GM23338 (cell line): ENCODE results near the gene AGBL4. TPM values are rescaled to one million over a fixed set of nuclear protein-coding genes. Genes with fewer than 3 reads are reported as not detected.

Source experiments
- ATAC-seq: fragments of 200-7000 bp; cut with Tn5 transposase; 3 replicates; pipeline ENCODE4 v1.9.1; 2020
- DNase-seq: peaks from one replicate; pipeline ENCODE4 v3.0.0-alpha.2; 2015; ENCODE audit warnings: low spot score
- H2AFZ ChIP-seq: fragments of 200-600 bp; sonication (generic); 2 replicates; pipeline ENCODE4 v1.8.0; 2016; ENCODE audit warnings: antibody characterized with exemption, mild to moderate bottlenecking, moderate library complexity
- H3F3A ChIP-seq: fragments of 200-600 bp; sonication (generic); replicated peaks from 2 replicates; pipeline ENCODE4 v1.8.0; 2017; ENCODE audit warnings: antibody characterized with exemption, mixed run types, low read depth
- H3K27ac ChIP-seq: fragments of 200-600 bp; sonication (generic); 2 replicates; pipeline ENCODE4 v1.6.1; 2016; ENCODE audit warnings: low read depth
- H3K27me3 ChIP-seq: fragments of 200-600 bp; sonication (generic); 2 replicates; pipeline ENCODE4 v1.8.0; 2016; ENCODE audit warnings: mild to moderate bottlenecking, mixed run types, moderate library complexity; ENCODE audit not compliant: insufficient read depth
- H3K36me3 ChIP-seq: fragments of 200-600 bp; sonication (generic); 2 replicates; pipeline ENCODE4 v1.8.0; 2016; ENCODE audit warnings: mild to moderate bottlenecking; ENCODE audit not compliant: insufficient read depth
- H3K4me1 ChIP-seq: fragments of 200-600 bp; sonication (generic); 2 replicates; pipeline ENCODE4 v1.8.0; 2016; ENCODE audit warnings: mild to moderate bottlenecking, moderate library complexity; ENCODE audit not compliant: insufficient read depth
- H3K4me2 ChIP-seq: fragments of 200-600 bp; sonication (generic); 2 replicates; pipeline ENCODE4 v1.7.1; 2017; ENCODE audit warnings: mixed run types
- H3K4me3 ChIP-seq: fragments of 200-600 bp; sonication (generic); 2 replicates; pipeline ENCODE4 v1.6.1; 2016; ENCODE audit warnings: mixed run types
- H3K79me2 ChIP-seq: fragments of 200-600 bp; sonication (generic); replicated peaks from 2 replicates; pipeline ENCODE4 v1.8.0; 2017; ENCODE audit warnings: mild to moderate bottlenecking; ENCODE audit not compliant: insufficient read depth
- H3K9me2 ChIP-seq: fragments of 200-600 bp; sonication (generic); 2 replicates; pipeline ENCODE4 v1.8.0; 2017; ENCODE audit not compliant: insufficient read depth
- H4K20me1 ChIP-seq: fragments of 200-600 bp; sonication (generic); replicated peaks from 2 replicates; pipeline ENCODE4 v1.8.0; 2017; ENCODE audit warnings: mild to moderate bottlenecking; ENCODE audit not compliant: insufficient read depth
- H3K27ac Mint-ChIP-seq: 2 replicates; pipeline ENCODE4 v1.8.0; 2020; ENCODE audit warnings: inconsistent platforms, mild to moderate bottlenecking, moderate library complexity, mixed read lengths
- H3K27me3 Mint-ChIP-seq: 3 replicates; pipeline ENCODE4 v1.8.0; 2022; ENCODE audit warnings: low read depth, mild to moderate bottlenecking, moderate library complexity, mixed read lengths, inconsistent platforms; ENCODE audit not compliant: insufficient read depth, poor library complexity
- H3K36me3 Mint-ChIP-seq: 3 replicates; pipeline ENCODE4 v1.8.0; 2021; ENCODE audit warnings: low read depth, mild to moderate bottlenecking, inconsistent platforms, moderate library complexity, mixed read lengths
- H3K4me1 Mint-ChIP-seq: 3 replicates; pipeline ENCODE4 v1.8.0; 2020; ENCODE audit warnings: mild to moderate bottlenecking, inconsistent platforms, mixed read lengths
- H3K4me3 Mint-ChIP-seq: 3 replicates; pipeline ENCODE4 v1.8.0; 2021; ENCODE audit warnings: moderate library complexity, mild to moderate bottlenecking, inconsistent platforms, mixed read lengths
- H3K9me3 Mint-ChIP-seq: 3 replicates; pipeline ENCODE4 v1.8.0; 2020; ENCODE audit warnings: moderate library complexity, mild to moderate bottlenecking, inconsistent platforms, mixed read lengths
- ETS1 ChIP-seq: IDR thresholded peaks from 2 replicates; pipeline ENCODE4 v1.6.1; 2016; ENCODE audit warnings: antibody characterized with exemption
- EZH2 ChIP-seq: fragments of 200-600 bp; sonication (generic); IDR thresholded peaks from one replicate; pipeline ENCODE4 v1.8.0; 2017; ENCODE audit warnings: antibody characterized with exemption, mild to moderate bottlenecking, low read depth; ENCODE audit not compliant: unreplicated experiment
- EZH2phosphoT487 ChIP-seq: fragments of 200-600 bp; sonication (generic); IDR thresholded peaks from one replicate; pipeline ENCODE4 v1.8.1; 2018; ENCODE audit warnings: antibody characterized with exemption; ENCODE audit not compliant: unreplicated experiment
- NANOG ChIP-seq: IDR thresholded peaks from 2 replicates; pipeline ENCODE4 v1.6.1; 2016; ENCODE audit warnings: antibody characterized with exemption, borderline replicate concordance
- POLR2AphosphoS5 ChIP-seq: IDR thresholded peaks from 2 replicates; pipeline ENCODE4 v1.6.1; 2016; ENCODE audit warnings: antibody characterized with exemption, low read depth
- REST ChIP-seq: IDR thresholded peaks from one replicate; pipeline ENCODE4 v1.6.1; 2018; ENCODE audit warnings: antibody characterized with exemption; ENCODE audit not compliant: unreplicated experiment
- STAT1 ChIP-seq: IDR thresholded peaks from one replicate; pipeline ENCODE4 v1.6.1; 2016; ENCODE audit warnings: antibody characterized with exemption; ENCODE audit not compliant: unreplicated experiment
- ZNF462 ChIP-seq: fragments of 250-450 bp; sonication (Bioruptor Pico); IDR thresholded peaks from 2 replicates; pipeline ENCODE4 v1.5.0; 2020; ENCODE audit warnings: mild to moderate bottlenecking, moderate library complexity
- polyA plus RNA-seq: library from polyadenylated mRNA; unstranded; fragments of >200 nt; fragmentation: Nextera tagmentation; extraction: Ambion mirVana; gene quantifications from 2 replicates; pipeline ENCODE4 v1.2.1, GENCODE V29; 2016
- total RNA-seq: library from RNA; depleted of rRNA; stranded (reverse); fragments of >200 nt; shearing (Covaris generic); gene quantifications from 2 replicates; pipeline ENCODE4 v1.2.3, GENCODE V29; 2014
- TF ChIP-seq, protein P1 (sequence below), 2 experiments: fragments of 200-600 bp in 1 of 2; sonication (generic) in 1 of 2; conservative IDR thresholded peaks; 2 replicates each; pipeline versions ENCODE4 v1.5.1 to v1.6.1; 2016 to 2017; ENCODE audit warnings: antibody characterized with exemption in 2 of 2, low read depth in 2 of 2, mild to moderate bottlenecking in 2 of 2, moderate library complexity in 1 of 2

Gene AGBL4
- total and polyA plus RNA-seq, 2 experiments from 2014 or later: 0.91 to 1.5 TPM

GRCh38 chr1:49995734-49996133 is 28.0 kb downstream of the AGBL4 start:
- TF ChIP-seq, protein P1, sequence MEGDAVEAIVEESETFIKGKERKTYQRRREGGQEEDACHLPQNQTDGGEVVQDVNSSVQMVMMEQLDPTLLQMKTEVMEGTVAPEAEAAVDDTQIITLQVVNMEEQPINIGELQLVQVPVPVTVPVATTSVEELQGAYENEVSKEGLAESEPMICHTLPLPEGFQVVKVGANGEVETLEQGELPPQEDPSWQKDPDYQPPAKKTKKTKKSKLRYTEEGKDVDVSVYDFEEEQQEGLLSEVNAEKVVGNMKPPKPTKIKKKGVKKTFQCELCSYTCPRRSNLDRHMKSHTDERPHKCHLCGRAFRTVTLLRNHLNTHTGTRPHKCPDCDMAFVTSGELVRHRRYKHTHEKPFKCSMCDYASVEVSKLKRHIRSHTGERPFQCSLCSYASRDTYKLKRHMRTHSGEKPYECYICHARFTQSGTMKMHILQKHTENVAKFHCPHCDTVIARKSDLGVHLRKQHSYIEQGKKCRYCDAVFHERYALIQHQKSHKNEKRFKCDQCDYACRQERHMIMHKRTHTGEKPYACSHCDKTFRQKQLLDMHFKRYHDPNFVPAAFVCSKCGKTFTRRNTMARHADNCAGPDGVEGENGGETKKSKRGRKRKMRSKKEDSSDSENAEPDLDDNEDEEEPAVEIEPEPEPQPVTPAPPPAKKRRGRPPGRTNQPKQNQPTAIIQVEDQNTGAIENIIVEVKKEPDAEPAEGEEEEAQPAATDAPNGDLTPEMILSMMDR (conservative IDR thresholded peaks at IDR 0.05; ENCODE audit: low read depth in 2 of 2): peak in 1 of 2 experiments; percentile 24; a peak in 2 of 4 replicates
- TF ChIP-seq STAT1: no peak
- Mint-ChIP-seq H3K36me3 (peaks cover 25% of the 10 kb centered on the region), H3K4me1 (no peaks in the 10 kb centered on the region), H3K27ac (no peak overlapping the region), H3K27me3 (peaks cover 2% of the 10 kb centered on the region), H3K9me3 (peaks cover 96% of the 10 kb centered on the region), H3K4me3 (no peak overlapping the region)
- no peak overlapping the region for H3K4me3 ChIP-seq
- H3K9me2 ChIP-seq: no peaks in the 10 kb centered on the region
- no peak for ATAC-seq
- no peaks in the 10 kb centered on the region for H3F3A ChIP-seq
- no peaks in the 10 kb centered on the region for H3K27me3 ChIP-seq
- H3K79me2 ChIP-seq: no peaks in the 10 kb centered on the region
- no peaks in the 10 kb centered on the region for H3K4me1 ChIP-seq
- DNase-seq: peak; percentile 2
- no peak overlapping the region for H3K27ac ChIP-seq
- no peak overlapping the region for H3K4me2 ChIP-seq
- no peak overlapping the region for H2AFZ ChIP-seq
- peaks cover 12% of the 10 kb centered on the region; the same call in 1 of the 2 replicates for H3K36me3 ChIP-seq
- H4K20me1 ChIP-seq: no peaks in the 10 kb centered on the region

GRCh38 chr1:49971088-49971487 is 52.7 kb downstream of the AGBL4 start:
- H3K27me3 Mint-ChIP-seq: no peaks in the 10 kb centered on the region
- ATAC-seq (no peak), DNase-seq (no peak)
- H3K4me1 Mint-ChIP-seq: no peaks in the 10 kb centered on the region
- Histone ChIP-seq H3F3A (no peaks in the 10 kb centered on the region), H3K36me3 (0 out of 2 replicates have a peak, but pooled peaks cover 4% of the 10 kb centered on the region), H3K9me2 (no peaks in the 10 kb centered on the region), H3K4me3 (no peak overlapping the region), H3K27ac (no peak overlapping the region), H2AFZ (no peak overlapping the region), H3K4me2 (no peak overlapping the region), H3K79me2 (no peaks in the 10 kb centered on the region), H3K4me1 (no peaks in the 10 kb centered on the region), H4K20me1 (no peaks in the 10 kb centered on the region), H3K27me3 (no peaks in the 10 kb centered on the region)
- H3K36me3 Mint-ChIP-seq: peaks cover 9% of the 10 kb centered on the region; the same call in 2 of the 3 replicates
- H3K9me3 Mint-ChIP-seq: peaks cover 83% of the 10 kb centered on the region
- H3K4me3 Mint-ChIP-seq: no peak overlapping the region
- no peak overlapping the region for H3K27ac Mint-ChIP-seq
- TF ChIP-seq EZH2 (no peak), NANOG (no peak), EZH2phosphoT487 (no peak), REST (no peak), ZNF462 (CRISPR knock-in tag) (no peak), STAT1 (no peak), ETS1 (no peak), POLR2AphosphoS5 (no peak)
